SH-SY5Y (cell line): ENCODE results near the gene CGNL1.

Experiments used
- GATA2 ChIP-seq: IDR thresholded peaks from 2 replicates; pipeline ENCODE4 v1.6.1; 2011; ENCODE audit warnings: mild to moderate bottlenecking, low read depth, low read length
- GATA3 ChIP-seq: IDR thresholded peaks from 2 replicates; pipeline ENCODE4 v1.6.1; 2011; ENCODE audit warnings: low read depth, mild to moderate bottlenecking, low read length, moderate library complexity

DNA sequence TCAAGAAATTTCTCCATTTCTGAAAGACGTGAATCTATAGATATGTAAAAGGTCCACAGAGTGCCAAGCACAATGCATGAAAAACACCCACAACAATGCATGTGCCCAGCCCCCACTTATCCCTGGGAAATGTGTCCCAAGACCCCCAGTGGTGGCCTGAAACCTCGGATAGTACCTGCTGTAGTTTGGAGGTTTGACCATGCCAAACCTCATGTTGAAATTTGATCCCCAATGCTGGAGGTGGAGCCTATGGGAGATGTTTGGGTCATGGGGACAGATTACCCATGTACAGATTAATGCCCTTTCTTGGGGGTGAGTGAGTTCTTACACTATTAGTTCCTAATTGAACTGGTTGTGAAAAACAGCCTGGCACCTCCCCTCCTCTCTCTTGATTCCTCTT is 194.0 kb downstream of the CGNL1 start:
- no peak for TF ChIP-seq GATA3
- TF ChIP-seq GATA2, result no peak
